ENCODE data around the gene OR10G2.

- TF ChIP-seq SIN3A (IDR thresholded peaks at IDR 0.05; ENCODE audit: borderline replicate concordance, insufficient read depth, low read length) (no peak), REST (IDR thresholded peaks at IDR 0.05; ENCODE audit: insufficient read depth in 1 of 2, low read depth in 2 of 2, low read length in 2 of 2) (no peak), POLR2AphosphoS5 (IDR thresholded peaks at IDR 0.05; ENCODE audit: low read depth, low read length) (no peak), TAF1 (IDR thresholded peaks at IDR 0.05; ENCODE audit: borderline replicate concordance, insufficient read depth, low read length) (no peak), FOXP2 (optimal IDR thresholded peaks at IDR 0.05; ENCODE audit: borderline replicate concordance, extremely low read depth, extremely low read length, insufficient read depth) (no peak)
Measured at GRCh38 chr14:21652209-21652808, 17.6 kb upstream of the OR10G2 start.

Measured in PFSK-1 (cell line).